HL-60 (cell line): Measurements from ENCODE around the gene UBE2E2.

Experiments
- DNase-seq, 2 experiments: peaks; one replicate each; pipeline ENCODE4 v3.0.0-alpha.2; 2010 to 2020; ENCODE audit warnings: low read depth in 1 of 2, low spot score in 1 of 2
- H3K27ac ChIP-seq: fragments of 250-450 bp; sonication (Bioruptor Pico); replicated peaks from 2 replicates; pipeline ENCODE4 v1.5.1; 2020; ENCODE audit warnings: mild to moderate bottlenecking, moderate library complexity
- H3K27me3 ChIP-seq: fragments of 250-450 bp; sonication (Bioruptor Pico); 2 replicates; pipeline ENCODE4 v1.5.1; 2021; ENCODE audit warnings: mild to moderate bottlenecking, moderate library complexity; ENCODE audit not compliant: insufficient read depth, poor library complexity, severe bottlenecking
- H3K4me3 ChIP-seq: replicated peaks from 2 replicates; pipeline ENCODE4 v1.5.1; 2011; ENCODE audit warnings: mild to moderate bottlenecking, control low read depth, low read length; ENCODE audit not compliant: insufficient read depth
- GABPA ChIP-seq: IDR thresholded peaks from 2 replicates; pipeline ENCODE4 v1.6.1; 2012; ENCODE audit warnings: low read depth
- POLR2AphosphoS5 ChIP-seq: IDR thresholded peaks from 2 replicates; pipeline ENCODE4 v1.6.1; 2012; ENCODE audit warnings: low read depth
- SPI1 ChIP-seq: IDR thresholded peaks from 2 replicates; pipeline ENCODE4 v1.6.1; 2012; ENCODE audit warnings: low read depth, mild to moderate bottlenecking, borderline replicate concordance
- TF ChIP-seq, protein P1 (sequence below): IDR thresholded peaks from one replicate; pipeline ENCODE4 v1.5.1; 2011; ENCODE audit warnings: low read length, control low read depth, inconsistent platforms; ENCODE audit not compliant: insufficient read depth
- TF ChIP-seq, protein P2 (sequence below): IDR thresholded peaks from 2 replicates; pipeline ENCODE4 v1.6.1; 2012; ENCODE audit warnings: low read depth; ENCODE audit not compliant: insufficient replicate concordance

The UBE2E2 gene

DNA sequence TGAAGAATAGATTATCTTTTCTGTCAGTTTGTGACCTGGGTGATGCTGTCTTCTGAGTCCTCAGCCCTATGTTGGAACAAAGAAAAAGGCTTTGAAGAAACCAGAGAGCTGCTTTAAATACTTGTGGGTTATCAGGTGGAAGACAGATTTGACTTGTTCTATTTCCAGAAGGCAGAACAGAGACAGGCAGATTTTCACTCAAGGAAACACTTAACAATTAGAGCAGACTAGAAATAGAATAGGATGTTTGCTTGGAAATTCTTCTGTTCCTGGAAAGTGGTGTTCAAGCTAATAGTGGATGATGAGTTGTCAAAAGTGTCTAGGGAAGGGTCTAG lies 219.4 kb downstream of the UBE2E2 start:
- Histone ChIP-seq H3K4me3 (no peak overlapping the region), H3K27ac (no peak overlapping the region), H3K27me3 (no peaks in the 10 kb centered on the region)
- TF ChIP-seq, protein P1, sequence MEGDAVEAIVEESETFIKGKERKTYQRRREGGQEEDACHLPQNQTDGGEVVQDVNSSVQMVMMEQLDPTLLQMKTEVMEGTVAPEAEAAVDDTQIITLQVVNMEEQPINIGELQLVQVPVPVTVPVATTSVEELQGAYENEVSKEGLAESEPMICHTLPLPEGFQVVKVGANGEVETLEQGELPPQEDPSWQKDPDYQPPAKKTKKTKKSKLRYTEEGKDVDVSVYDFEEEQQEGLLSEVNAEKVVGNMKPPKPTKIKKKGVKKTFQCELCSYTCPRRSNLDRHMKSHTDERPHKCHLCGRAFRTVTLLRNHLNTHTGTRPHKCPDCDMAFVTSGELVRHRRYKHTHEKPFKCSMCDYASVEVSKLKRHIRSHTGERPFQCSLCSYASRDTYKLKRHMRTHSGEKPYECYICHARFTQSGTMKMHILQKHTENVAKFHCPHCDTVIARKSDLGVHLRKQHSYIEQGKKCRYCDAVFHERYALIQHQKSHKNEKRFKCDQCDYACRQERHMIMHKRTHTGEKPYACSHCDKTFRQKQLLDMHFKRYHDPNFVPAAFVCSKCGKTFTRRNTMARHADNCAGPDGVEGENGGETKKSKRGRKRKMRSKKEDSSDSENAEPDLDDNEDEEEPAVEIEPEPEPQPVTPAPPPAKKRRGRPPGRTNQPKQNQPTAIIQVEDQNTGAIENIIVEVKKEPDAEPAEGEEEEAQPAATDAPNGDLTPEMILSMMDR = no peak
- TF ChIP-seq, protein P2, sequence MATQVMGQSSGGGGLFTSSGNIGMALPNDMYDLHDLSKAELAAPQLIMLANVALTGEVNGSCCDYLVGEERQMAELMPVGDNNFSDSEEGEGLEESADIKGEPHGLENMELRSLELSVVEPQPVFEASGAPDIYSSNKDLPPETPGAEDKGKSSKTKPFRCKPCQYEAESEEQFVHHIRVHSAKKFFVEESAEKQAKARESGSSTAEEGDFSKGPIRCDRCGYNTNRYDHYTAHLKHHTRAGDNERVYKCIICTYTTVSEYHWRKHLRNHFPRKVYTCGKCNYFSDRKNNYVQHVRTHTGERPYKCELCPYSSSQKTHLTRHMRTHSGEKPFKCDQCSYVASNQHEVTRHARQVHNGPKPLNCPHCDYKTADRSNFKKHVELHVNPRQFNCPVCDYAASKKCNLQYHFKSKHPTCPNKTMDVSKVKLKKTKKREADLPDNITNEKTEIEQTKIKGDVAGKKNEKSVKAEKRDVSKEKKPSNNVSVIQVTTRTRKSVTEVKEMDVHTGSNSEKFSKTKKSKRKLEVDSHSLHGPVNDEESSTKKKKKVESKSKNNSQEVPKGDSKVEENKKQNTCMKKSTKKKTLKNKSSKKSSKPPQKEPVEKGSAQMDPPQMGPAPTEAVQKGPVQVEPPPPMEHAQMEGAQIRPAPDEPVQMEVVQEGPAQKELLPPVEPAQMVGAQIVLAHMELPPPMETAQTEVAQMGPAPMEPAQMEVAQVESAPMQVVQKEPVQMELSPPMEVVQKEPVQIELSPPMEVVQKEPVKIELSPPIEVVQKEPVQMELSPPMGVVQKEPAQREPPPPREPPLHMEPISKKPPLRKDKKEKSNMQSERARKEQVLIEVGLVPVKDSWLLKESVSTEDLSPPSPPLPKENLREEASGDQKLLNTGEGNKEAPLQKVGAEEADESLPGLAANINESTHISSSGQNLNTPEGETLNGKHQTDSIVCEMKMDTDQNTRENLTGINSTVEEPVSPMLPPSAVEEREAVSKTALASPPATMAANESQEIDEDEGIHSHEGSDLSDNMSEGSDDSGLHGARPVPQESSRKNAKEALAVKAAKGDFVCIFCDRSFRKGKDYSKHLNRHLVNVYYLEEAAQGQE = no peak
- TF ChIP-seq SPI1 (no peak), POLR2AphosphoS5 (no peak), GABPA (no peak)
- DNase-seq = no peak

DNA sequence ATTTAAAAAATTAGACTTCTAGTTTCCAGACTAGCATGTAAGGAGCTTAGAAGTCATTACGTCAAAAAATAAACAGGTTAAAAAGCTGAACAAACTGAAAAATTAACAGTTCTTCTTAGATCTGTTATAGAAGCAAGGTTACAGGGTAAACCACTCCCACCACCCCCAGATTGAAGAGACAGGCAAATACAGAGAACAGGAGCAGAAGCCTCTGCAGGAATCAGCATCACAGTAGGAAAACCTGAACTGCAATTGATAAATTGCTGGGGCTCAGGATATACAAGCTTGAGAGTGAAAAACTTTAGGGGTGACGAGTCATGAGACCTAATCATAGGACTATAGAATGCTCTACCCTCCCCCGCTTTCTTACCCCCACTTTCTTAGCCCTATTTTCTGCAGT lies 222.3 kb downstream of the UBE2E2 start:
- no peak overlapping the region for H3K27ac ChIP-seq
- no peak for DNase-seq
- TF ChIP-seq SPI1 (no peak), POLR2AphosphoS5 (no peak)
- TF ChIP-seq, protein P2 = no peak
- no peak overlapping the region for H3K4me3 ChIP-seq
- no peaks in the 10 kb centered on the region for H3K27me3 ChIP-seq

DNA sequence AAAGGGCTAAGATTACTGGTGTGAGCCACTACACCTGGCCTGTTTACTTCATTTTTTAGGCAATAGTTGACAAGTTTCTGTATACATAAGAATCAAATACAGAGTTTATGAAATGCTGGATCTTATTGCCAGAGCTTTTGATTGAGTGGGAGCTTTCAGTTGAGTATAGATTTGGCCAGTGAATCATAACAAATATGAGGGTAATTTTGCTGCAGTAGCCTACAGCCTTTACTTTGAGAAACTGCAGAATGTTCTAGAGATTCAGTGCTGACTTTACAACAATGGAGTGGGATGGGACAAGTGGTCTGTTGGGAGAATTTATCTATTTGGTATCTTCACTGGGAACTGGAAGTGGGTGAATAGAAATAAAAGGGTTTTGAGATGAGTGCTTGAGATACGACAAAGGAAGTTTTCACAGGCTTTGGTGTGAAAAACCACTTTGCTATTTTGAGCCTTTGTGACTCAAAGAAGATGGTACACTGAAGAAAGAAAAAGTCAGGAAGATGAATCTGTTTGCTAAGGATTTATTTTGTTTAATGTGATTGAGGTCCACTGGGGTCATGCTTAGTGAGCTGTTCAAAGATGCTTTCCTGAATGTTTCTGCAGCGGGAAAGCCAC lies 227.8 kb downstream of the UBE2E2 start:
- DNase-seq = no peak
- TF ChIP-seq, protein P1 = no peak
- TF ChIP-seq SPI1 (no peak), GABPA (no peak), POLR2AphosphoS5 (no peak)
- TF ChIP-seq, protein P2 = no peak
- Histone ChIP-seq H3K27ac (no peak overlapping the region), H3K27me3 (no peaks in the 10 kb centered on the region), H3K4me3 (no peak overlapping the region)
